ENCODE results near the gene LRRC56. TPM values are rescaled to one million over a fixed set of nuclear protein-coding genes. Genes with fewer than 3 reads are reported as not detected.

The LRRC56 gene
- polyA plus RNA-seq, 2 of the 4 experiments (the other 2 are of a cell fraction): 0.32 to 1.0 TPM

- H3K9me3 ChIP-seq: no peaks in the 10 kb centered on the region
Observed at GRCh38 chr11:587978-588380, 50.7 kb downstream of the LRRC56 start.

GRCh38 chr11:589798-590197, 52.5 kb downstream of the LRRC56 start:
- no peak overlapping the region for H3K4me3 ChIP-seq
- WGBS (ENCODE audit: missing lambda C conversion rate): 89% methylated on average over 26 of the region's 26 CpGs
- no peak for ATAC-seq
- no peak overlapping the region for H3K4me2 ChIP-seq
- no peak for FAIRE-seq
- H3K27ac ChIP-seq: no peak overlapping the region
- TF ChIP-seq TP53 (CRISPR knock-in tag; IDR thresholded peaks at IDR 0.05): no peak
- no peak for TF ChIP-seq HDAC2 (IDR thresholded peaks at IDR 0.05)
- no peak for TF ChIP-seq CHD4 (IDR thresholded peaks at IDR 0.05; ENCODE audit: borderline replicate concordance)
- TF ChIP-seq NFE2L2 (conservative IDR thresholded peaks at IDR 0.05; ENCODE audit: low read length): no peak
- TF ChIP-seq RARB (CRISPR knock-in tag; IDR thresholded peaks at IDR 0.05): no peak
- TF ChIP-seq, protein P1, sequence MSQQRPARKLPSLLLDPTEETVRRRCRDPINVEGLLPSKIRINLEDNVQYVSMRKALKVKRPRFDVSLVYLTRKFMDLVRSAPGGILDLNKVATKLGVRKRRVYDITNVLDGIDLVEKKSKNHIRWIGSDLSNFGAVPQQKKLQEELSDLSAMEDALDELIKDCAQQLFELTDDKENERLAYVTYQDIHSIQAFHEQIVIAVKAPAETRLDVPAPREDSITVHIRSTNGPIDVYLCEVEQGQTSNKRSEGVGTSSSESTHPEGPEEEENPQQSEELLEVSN (IDR thresholded peaks at IDR 0.05; ENCODE audit: borderline replicate concordance, low read depth): no peak
- TF ChIP-seq PHF8 (IDR thresholded peaks at IDR 0.05; ENCODE audit: borderline replicate concordance, low read depth): no peak
- no peak for TF ChIP-seq HOXA7 (CRISPR knock-in tag; IDR thresholded peaks at IDR 0.05)
- no peak for TF ChIP-seq RNF2 (IDR thresholded peaks at IDR 0.05; ENCODE audit: borderline replicate concordance, low read depth)
- TF ChIP-seq SREBF2 (IDR thresholded peaks at IDR 0.05): no peak
- no peak for TF ChIP-seq ZFP36 (IDR thresholded peaks at IDR 0.05; ENCODE audit: borderline replicate concordance, partially characterized antibody)
- TF ChIP-seq FOXS1 (CRISPR knock-in tag; IDR thresholded peaks at IDR 0.05): no peak
- no peak for TF ChIP-seq KDM1A (IDR thresholded peaks at IDR 0.05; ENCODE audit: low read depth)
- no peak for TF ChIP-seq JUNB (IDR thresholded peaks at IDR 0.05)
- TF ChIP-seq REST (IDR thresholded peaks at IDR 0.05): no peak
- no peak for TF ChIP-seq ZSCAN20 (CRISPR knock-in tag; IDR thresholded peaks at IDR 0.05)
- no peak for TF ChIP-seq HEYL (CRISPR knock-in tag; IDR thresholded peaks at IDR 0.05)
- no peak for TF ChIP-seq NPAS2 (CRISPR knock-in tag; IDR thresholded peaks at IDR 0.05; ENCODE audit: borderline replicate concordance)
- TF ChIP-seq, protein P2, sequence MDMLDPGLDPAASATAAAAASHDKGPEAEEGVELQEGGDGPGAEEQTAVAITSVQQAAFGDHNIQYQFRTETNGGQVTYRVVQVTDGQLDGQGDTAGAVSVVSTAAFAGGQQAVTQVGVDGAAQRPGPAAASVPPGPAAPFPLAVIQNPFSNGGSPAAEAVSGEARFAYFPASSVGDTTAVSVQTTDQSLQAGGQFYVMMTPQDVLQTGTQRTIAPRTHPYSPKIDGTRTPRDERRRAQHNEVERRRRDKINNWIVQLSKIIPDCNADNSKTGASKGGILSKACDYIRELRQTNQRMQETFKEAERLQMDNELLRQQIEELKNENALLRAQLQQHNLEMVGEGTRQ (IDR thresholded peaks at IDR 0.05): no peak
- H3K4me1 ChIP-seq: peaks cover 29% of the 10 kb centered on the region
- CTCF ChIA-PET: interaction anchor here (0.7 to 1.7 kb wide), 2 partner anchors 10 to 23 kb away, joined by 3 read pairs; no protein-coding TSS in a partner anchor
- POLR2A ChIA-PET: no interaction called here
- DNase-seq (ENCODE audit: low read depth in 1 of 2, low spot score in 1 of 2): no peak
- no peaks in the 10 kb centered on the region for H3K9me3 ChIP-seq

More at GRCh38 chr11:587978-588380, 50.7 kb downstream of the LRRC56 start:
- 14% methylated on average over 6 of the region's 6 CpGs for WGBS (ENCODE audit: missing lambda C conversion rate)
- Histone ChIP-seq H3K4me2 (peak overlapping the region; percentile 57), H3K27ac (peak overlapping the region; percentile 77 to 82), H3K4me3 (no peak overlapping the region), H3K4me1 (peaks cover 23% of the 10 kb centered on the region)
- CTCF ChIA-PET: interaction anchor here (1.2 to 1.7 kb wide), 3 partner anchors 13 to 33 kb away, joined by 3 to 6 read pairs (median 6); no protein-coding TSS in a partner anchor
- no peak for FAIRE-seq
- TF ChIP-seq GATA3 (IDR thresholded peaks at IDR 0.05; ENCODE audit: borderline replicate concordance) (no peak), CEBPB (IDR thresholded peaks at IDR 0.05) (0 out of 4 replicates have a peak, but pooled peaks have one; percentile 14 to 28), NPAS2 (CRISPR knock-in tag; IDR thresholded peaks at IDR 0.05; ENCODE audit: borderline replicate concordance) (no peak), POLR2A (IDR thresholded peaks at IDR 0.05; ENCODE audit: low read length) (no peak), EHMT2 (IDR thresholded peaks at IDR 0.05; ENCODE audit: low read depth) (no peak), CBX2 (IDR thresholded peaks at IDR 0.05; ENCODE audit: borderline replicate concordance, low read depth) (no peak), MAFK (IDR thresholded peaks at IDR 0.05; ENCODE audit: partially characterized antibody) (no peak), CBX8 (IDR thresholded peaks at IDR 0.05) (no peak), ZNF302 (CRISPR knock-in tag; IDR thresholded peaks at IDR 0.05) (no peak), FOSL2 (IDR thresholded peaks at IDR 0.05) (peak; percentile 65; the same call in 1 of the 2 replicates), FOSL2 (CRISPR knock-in tag; IDR thresholded peaks at IDR 0.05) (peak; percentile 77)
- TF ChIP-seq, protein P1 (IDR thresholded peaks at IDR 0.05; ENCODE audit: borderline replicate concordance, low read depth): no peak
- TF ChIP-seq, protein P3, sequence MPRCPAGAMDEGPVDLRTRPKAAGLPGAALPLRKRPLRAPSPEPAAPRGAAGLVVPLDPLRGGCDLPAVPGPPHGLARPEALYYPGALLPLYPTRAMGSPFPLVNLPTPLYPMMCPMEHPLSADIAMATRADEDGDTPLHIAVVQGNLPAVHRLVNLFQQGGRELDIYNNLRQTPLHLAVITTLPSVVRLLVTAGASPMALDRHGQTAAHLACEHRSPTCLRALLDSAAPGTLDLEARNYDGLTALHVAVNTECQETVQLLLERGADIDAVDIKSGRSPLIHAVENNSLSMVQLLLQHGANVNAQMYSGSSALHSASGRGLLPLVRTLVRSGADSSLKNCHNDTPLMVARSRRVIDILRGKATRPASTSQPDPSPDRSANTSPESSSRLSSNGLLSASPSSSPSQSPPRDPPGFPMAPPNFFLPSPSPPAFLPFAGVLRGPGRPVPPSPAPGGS (IDR thresholded peaks at IDR 0.05): no peak
- POLR2A ChIA-PET: interaction anchor here (0.9 kb wide), 1 partner anchor 12 kb away, joined by 5 read pairs; the partner anchor contains the start of gene PHRF1
- DNase-seq (ENCODE audit: low read depth in 1 of 2, low spot score in 1 of 2): peak; percentile 54 to 73
- peak; percentile 87 to 94 for ATAC-seq
